ENCODE data around the gene POLE.
A peak's percentile ranks its signal among the peaks of the same experiment; 100 is the strongest.

The POLE gene, protein sequence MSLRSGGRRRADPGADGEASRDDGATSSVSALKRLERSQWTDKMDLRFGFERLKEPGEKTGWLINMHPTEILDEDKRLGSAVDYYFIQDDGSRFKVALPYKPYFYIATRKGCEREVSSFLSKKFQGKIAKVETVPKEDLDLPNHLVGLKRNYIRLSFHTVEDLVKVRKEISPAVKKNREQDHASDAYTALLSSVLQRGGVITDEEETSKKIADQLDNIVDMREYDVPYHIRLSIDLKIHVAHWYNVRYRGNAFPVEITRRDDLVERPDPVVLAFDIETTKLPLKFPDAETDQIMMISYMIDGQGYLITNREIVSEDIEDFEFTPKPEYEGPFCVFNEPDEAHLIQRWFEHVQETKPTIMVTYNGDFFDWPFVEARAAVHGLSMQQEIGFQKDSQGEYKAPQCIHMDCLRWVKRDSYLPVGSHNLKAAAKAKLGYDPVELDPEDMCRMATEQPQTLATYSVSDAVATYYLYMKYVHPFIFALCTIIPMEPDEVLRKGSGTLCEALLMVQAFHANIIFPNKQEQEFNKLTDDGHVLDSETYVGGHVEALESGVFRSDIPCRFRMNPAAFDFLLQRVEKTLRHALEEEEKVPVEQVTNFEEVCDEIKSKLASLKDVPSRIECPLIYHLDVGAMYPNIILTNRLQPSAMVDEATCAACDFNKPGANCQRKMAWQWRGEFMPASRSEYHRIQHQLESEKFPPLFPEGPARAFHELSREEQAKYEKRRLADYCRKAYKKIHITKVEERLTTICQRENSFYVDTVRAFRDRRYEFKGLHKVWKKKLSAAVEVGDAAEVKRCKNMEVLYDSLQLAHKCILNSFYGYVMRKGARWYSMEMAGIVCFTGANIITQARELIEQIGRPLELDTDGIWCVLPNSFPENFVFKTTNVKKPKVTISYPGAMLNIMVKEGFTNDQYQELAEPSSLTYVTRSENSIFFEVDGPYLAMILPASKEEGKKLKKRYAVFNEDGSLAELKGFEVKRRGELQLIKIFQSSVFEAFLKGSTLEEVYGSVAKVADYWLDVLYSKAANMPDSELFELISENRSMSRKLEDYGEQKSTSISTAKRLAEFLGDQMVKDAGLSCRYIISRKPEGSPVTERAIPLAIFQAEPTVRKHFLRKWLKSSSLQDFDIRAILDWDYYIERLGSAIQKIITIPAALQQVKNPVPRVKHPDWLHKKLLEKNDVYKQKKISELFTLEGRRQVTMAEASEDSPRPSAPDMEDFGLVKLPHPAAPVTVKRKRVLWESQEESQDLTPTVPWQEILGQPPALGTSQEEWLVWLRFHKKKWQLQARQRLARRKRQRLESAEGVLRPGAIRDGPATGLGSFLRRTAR (N-terminal part only)

DNA sequence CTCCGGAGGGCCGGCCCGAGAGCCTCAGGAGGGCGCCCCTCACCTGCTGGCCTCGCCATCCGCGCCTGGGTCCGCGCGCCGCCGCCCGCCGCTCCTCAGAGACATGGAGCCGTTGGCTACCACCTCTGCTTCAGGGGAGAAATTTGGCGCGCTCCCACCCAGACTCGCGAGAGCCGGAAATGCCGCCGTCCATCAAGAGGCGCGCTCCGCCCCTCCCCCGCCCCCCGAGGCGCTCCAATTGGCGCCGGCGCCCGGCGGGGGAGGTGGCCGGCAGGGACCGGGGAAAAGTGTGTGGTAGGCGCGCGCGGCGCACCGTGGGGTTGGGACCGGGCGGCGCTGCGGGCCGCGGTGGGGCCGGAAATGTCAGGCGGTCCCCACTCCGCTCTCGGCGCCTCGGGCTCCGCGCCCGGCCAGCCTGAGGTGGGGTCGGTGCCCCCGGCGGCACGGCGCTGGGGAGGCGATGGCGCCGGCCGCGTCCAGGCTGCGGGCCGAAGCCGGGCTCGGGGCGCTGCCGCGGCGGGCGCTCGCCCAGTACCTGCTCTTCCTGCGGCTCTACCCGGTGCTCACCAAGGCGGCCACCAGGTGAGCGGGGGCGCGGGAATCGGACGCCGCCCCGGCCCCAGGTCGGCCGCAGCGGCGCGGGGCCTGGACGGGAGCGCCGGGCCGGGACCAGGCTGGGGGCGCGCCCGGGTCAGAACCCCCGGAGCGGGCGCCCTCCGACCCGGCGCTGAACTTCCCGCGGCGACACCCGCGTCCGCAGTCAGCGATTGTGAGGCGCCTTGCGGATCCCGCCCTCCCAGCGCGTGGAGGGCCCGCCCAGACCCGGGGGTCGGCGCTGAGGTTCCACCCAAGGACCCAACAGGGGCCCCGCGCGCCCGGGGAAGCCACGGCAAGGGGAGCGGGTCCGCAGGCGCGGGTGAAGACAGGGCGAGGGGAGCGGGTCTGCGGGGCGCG lies at the start of gene POLE, which contains the start of gene PXMP2:
POLE (minus strand) TSS at position 132 of the 954 bp plus-strand sequence; CDS start at position 105, 27 bp downstream.
PXMP2 (plus strand) TSS at position 377 of the 954 bp plus-strand sequence; CDS start at position 461, 84 bp downstream.
- peak; percentile 95 for DNase-seq

DNA sequence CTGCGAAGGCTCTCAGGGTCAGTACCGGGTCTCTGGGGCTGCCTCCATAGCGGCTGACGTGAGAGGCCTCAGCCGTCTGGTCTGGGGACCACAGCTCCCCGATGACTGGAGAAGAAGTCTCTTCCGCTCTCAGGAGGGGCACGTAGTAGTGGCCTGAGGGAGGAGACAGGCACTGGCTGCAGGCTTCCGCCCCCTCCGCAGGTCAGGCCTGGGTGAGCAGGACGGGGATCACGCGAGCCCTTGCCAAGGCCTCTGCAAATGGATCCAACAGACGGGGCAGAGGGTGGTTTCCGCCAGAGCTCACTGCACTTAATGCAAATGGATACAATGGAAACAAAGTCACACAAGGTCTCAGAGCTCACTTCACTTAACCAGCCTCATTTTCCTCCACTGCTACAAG lies 49.8 kb upstream of the POLE start:
- no peak for DNase-seq

- DNase-seq = no peak
Measured at GRCh38 chr12:132736378-132736777, 49.2 kb upstream of the POLE start.

DNA sequence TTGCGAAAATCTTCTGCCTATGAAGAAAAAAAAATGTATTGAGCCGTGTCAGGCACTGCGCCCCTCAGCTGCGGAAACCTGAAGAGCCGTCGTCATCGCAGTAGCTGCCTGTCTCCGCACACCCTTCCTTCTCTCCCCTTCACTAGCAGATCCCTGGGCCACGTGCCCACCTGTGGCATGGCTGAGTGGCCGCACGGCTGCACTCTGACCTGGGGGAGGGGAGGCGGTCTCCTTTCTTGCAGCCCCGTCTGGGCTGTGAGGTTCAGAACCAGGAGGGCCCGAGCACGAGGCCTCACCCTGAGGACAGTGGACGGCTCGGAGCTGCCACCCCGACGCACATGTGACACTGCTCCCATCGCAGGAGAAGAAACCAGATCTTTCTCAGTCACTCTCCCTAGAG lies 48.4 kb upstream of the POLE start:
- no peak for DNase-seq

DNA sequence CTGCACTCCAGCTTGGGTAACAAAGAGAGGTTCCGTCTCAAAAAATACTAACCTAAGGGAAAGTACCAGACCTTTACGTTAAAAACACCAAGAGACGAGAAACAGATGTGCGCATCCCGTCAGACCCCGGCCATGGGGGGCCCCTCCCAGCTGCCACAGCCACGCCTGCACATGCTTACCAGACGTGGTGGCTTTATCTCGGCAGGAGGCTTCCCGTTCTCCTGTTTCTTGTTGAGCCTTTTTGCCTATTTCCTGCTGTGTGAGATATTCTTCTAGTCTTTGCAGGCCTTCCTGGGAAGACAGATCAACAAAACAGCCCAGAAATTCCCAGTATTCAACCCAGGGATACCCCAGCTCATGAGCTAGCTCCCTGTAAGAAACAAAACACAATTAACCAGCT lies 47.1 kb upstream of the POLE start:
- DNase-seq = no peak

DNA sequence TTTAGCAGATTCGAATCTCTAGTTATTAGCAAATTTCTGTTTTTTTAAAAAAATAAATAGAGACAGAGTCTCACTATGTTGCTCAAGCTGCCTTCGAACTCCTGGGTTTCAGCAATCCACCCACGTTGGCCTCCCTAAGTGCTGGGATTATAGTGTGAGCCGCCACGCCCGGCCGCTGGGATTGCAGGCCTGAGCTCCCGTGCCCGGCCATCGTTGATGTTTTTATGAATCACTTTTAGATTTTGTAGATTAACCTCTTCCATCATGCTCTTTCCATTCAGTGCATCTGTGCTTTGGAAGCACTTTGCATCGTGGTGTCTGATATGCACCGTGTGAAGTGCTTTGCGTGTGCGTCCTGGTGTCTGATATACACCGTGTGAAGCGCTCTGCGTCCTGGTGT lies 44.4 kb upstream of the POLE start:
- no peak for DNase-seq

DNA sequence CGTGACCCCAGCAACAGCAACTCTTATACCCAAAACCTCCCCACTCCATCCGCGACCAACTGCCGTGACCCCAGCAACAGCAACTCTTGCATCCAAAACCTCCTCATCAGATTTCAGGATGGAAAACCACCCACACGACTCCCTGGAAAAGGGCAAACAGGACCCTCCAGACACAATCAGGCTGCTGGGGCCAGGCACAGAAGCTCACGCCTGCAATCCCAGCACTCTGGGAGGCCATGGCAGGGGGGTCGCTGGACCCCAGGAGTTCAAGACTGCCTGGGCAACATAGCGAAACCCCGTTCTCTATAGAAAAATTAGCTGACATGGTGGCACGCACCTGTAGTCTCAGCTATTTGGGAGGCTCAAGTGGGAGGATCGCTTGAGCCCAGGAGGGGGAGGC lies 43.2 kb upstream of the POLE start:
- DNase-seq = no peak

DNA sequence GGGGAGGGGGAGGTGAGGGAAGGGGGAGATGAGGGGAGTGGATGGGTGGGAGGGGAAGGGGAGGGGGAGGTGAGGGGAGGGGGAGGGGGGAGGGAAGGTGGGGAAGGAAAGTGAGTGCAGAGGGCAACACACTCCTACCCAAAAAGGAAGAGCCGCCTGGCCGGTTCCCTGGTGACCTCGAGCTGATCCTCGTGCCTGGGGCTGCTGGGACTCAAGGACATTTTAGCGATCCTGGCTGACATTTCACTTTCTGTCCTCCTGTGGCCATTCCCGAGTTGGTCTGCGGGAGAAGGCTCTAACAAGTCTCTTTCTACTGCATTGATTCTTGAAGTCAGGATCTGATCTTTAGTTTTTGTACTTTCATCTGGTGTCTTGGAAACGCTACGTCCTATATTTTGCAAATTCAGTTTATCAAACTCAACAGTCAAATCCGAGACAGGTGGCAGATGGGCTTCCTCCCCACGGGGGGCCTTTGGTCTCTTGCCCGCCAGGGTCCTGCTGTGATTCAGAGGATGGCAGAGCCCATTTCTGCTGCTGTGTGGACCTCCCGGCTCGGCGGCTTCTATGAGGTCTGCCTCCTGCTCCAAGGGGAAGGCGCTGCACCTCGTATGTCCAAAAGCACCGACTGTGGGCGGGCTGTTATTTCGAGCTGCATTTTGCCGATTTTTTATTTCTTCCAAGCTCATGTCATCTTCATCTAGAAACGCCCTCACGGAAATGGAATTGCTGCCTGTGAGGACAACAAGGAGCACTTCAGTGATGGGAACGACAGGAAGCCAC lies 42.6 kb upstream of the POLE start:
- DNase-seq = no peak

DNA sequence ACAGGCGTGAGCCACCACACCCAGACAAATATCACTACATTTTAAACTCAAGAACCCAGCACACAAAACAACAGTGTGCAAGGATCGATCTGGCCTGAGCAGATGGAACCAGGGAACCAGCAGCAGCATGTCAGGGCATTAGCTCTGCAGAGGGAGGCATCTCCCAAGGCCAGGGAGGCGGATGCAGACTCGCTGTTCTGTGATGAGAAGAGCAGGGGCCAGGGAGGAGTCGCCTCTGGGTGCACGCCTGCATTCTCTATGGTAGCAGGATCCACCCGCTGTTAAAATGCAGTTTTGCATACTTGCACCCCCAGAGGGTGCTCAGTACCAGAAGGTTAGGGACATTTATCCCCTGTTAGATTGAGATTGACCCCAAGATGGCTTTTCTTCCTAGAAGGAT lies 41.4 kb upstream of the POLE start:
- no peak for DNase-seq

DNA sequence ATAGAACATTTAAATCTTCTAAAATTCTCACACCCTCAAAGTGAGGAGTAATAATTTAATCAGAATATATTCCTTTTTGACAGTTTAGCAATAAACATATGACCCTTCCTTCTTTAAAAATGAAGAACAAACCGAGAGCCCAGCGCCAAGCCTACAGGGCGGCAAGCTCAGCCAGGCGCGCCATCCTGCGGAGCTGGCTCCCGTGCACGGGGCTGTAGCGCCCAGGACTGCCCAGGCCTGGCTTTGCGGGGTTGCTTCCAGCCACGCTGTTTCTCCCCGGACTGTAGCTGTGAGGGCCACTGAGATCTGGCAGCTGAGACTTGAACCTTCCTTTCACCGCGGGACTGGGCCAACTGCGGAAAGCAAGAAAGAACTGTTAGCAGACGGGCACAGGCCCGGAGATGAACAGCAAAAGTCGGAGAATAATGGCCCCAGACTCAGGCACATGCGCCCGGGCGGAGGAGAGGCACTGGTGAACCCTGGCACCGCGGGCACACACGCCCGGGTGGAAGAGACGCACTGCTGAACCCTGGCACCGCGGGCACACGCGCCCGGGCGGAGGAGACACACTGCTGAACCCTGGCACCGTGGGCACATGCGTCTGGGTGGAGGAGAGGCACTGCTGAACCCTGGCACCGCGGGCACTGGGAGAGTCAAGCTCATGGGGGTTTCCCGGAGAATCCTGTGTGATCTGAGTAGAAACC lies 40.1 kb upstream of the POLE start:
- DNase-seq = no peak

- DNase-seq = no peak
Measured at GRCh38 chr12:132726386-132726785, 39.2 kb upstream of the POLE start.

DNA sequence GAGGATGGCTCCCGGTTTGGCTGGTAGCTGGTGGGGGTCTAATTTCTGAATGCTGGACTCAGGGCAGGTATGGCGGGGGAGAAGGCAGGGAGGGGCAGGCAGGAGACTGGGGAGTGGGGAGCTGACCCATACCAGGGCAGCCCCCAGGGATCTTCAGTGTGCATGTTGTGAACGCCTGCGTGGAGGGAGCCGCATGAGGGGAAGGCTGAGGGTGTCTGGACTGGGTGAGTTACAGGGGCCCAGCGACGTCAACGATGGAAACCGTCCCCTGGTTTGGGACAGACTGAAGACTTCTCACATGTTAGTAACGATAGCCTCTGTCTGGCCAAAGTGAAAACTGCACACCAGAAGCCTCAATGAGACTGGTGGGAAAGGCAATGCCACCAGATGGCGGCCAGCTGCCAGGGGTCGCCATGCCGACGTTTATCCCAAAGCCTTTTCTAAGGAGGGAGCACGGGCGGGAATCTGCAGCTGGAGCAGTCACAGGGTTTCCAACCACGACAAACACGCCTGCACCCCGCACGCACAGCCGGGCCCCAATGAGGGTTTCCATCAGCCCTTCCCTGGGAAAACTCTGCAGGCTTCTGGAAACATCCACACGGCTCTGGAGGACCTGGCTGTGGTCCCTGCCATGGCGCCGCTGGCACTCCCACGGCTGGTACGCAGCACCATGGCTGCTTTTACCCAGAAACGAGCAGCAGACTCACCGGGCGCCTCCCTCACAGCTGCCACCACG lies 37.5 kb upstream of the POLE start:
- no peak for DNase-seq

DNA sequence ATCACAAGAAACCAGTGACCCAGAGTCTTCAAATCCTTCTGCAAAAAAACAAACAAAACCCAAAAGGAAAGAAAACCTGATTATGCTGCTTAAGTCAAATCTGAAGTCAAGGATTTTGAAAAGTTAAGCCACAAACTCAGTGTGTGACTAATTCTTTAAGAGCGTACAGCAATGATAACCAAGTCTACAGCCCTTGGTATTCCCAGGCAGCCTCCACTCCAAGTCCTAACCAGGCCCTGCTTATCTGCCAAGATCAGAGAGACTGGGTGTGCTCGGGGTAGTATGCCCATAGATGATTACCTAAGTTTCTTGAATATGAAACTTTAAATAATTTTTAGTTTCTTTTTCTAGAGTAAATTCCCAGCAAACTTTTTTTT lies 36.6 kb upstream of the POLE start:
- peak; percentile 63 for DNase-seq

DNA sequence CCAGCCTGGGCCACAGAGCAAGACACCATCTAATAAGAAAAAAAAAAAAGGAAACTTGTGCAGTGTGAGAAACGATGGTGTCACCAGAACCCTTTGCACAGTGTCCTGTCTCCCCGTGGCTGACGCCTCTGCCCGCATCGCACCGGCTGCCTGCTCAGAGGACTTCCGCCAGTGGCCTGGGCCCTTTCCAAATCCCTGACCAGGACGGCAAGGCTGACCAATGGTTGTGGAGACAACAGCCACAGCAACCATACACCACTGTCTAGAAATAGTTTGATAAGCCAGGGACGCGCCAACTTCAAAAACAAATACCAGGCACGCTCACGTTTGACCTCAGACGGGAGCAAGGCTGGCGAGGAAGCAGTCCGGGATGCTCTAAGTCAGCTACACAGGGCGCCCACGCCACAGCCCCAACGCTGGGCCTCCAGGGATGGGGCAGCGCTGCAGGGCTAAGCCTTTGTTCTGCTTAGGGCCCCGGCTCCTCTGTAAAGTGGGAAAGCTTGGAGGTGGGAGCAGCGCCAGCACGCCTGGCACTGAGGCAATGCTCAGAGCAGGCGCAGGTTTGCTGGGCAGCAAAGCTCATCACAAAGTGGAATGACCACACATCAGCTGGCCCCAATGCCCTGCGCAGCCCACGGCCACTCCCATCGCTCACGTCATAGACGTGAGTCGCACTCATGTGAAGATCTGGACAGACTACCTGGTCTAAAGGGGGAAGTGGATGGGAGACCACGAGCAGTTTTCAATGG lies 36.0 kb upstream of the POLE start:
- peak; percentile 77 for DNase-seq

GRCh38 chr12:132720606-132721345 lies 33.6 kb upstream of the POLE start:
- no peak for DNase-seq

GRCh38 chr12:132719954-132720324 lies 32.8 kb upstream of the POLE start:
- DNase-seq = no peak

DNA sequence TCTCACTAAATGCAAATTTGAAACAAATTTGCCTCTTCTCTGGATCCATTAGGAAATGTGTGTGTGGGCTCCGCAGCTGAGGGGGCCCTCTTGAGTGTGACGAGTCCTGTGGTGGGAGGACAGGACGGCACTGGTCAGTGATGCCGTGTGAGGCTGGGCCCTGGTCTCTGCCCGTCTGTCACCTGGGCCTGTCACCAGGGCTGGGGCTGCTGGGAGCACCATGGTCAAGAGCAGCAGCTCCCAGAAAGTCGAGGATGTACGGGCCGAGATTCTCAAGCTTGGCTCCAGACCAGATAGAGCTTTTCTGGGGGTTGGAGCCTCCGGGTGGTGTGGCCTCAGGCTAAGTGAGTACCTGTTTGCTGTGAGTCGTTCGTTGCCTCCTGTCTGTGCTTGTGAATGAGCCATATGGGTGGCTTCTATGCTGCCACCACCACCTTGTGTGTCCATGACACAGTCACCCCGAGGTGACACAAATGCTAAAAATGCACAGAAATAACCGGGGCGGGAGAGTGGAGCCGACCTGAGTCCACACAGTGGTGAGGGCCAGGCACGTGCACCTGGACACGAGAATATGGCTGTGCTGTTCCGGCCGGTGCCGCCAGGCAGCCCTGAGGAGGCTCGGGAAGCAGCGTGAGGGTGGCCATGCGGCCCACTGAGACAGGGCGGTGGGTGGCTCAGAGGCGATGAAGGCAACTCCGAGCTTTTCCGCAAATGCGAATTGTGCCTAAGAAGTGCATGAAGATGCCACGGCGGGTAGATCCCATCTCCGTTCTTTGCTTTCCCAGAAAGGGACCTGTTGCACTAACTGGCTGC lies 32.2 kb upstream of the POLE start:
- DNase-seq = no peak

Data from NCI-H226 (cell line).